Measurements from ENCODE around the gene RAD23A.

GRCh38 chr19:12913011-12913561 is 32.6 kb upstream of the RAD23A start:
- TF ChIP-seq CTCF (IDR thresholded peaks at IDR 0.05) (no peak), POLR2A (IDR thresholded peaks at IDR 0.05; ENCODE audit: low read depth) (no peak), POLR2AphosphoS5 (IDR thresholded peaks at IDR 0.05) (peak; percentile 69 to 87), EP300 (IDR thresholded peaks at IDR 0.05) (no peak)

Data from esophagus muscularis mucosa (tissue), 4 donors.